ENCODE measurements around the gene CPNE5. TPM values are rescaled to one million over a fixed set of nuclear protein-coding genes. Genes with fewer than 3 reads are reported as not detected.
A peak's percentile ranks its signal among the peaks of the same experiment; 100 is the strongest.

Gene CPNE5
- total and polyA plus RNA-seq, 8 donors: 1.2 to 15.9 (median 2.4) TPM; not detected in 1

- H3K27me3 ChIP-seq: peaks cover 0 to 24% (median 7%) of the 10 kb centered on the region in 3 donors
- TF ChIP-seq POLR2A (IDR thresholded peaks at IDR 0.05) (no peak), EP300 (IDR thresholded peaks at IDR 0.05) (no peak), POLR2AphosphoS5 (IDR thresholded peaks at IDR 0.05) (no peak)
- TF ChIP-seq, protein P1, sequence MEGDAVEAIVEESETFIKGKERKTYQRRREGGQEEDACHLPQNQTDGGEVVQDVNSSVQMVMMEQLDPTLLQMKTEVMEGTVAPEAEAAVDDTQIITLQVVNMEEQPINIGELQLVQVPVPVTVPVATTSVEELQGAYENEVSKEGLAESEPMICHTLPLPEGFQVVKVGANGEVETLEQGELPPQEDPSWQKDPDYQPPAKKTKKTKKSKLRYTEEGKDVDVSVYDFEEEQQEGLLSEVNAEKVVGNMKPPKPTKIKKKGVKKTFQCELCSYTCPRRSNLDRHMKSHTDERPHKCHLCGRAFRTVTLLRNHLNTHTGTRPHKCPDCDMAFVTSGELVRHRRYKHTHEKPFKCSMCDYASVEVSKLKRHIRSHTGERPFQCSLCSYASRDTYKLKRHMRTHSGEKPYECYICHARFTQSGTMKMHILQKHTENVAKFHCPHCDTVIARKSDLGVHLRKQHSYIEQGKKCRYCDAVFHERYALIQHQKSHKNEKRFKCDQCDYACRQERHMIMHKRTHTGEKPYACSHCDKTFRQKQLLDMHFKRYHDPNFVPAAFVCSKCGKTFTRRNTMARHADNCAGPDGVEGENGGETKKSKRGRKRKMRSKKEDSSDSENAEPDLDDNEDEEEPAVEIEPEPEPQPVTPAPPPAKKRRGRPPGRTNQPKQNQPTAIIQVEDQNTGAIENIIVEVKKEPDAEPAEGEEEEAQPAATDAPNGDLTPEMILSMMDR (IDR thresholded peaks at IDR 0.05): no peak
- H3K9me3 ChIP-seq: no peaks in the 10 kb centered on the region
- no peaks in the 10 kb centered on the region for H3K36me3 ChIP-seq
- H3K27ac ChIP-seq: no peak overlapping the region
- peaks cover 0 to 15% (median 7%) of the 10 kb centered on the region in 4 donors for H3K4me1 ChIP-seq
- peak in 1 of 2 donors; percentile 52 for DNase-seq
- intact Hi-C loops (cut with DNase I; ENCODE audit: low total_unique reads): no loop called here
- no peak overlapping the region for H3K4me3 ChIP-seq
- WGBS, 5 donors: 54 to 70% (median 65%) methylated on average over 5 of the region's 5 CpGs
These were observed 61.4 kb downstream of the CPNE5 start for GRCh38 chr6:36777801-36778200.

- TF ChIP-seq, protein P1 (IDR thresholded peaks at IDR 0.05): no peak
- TF ChIP-seq POLR2A (IDR thresholded peaks at IDR 0.05) (no peak), POLR2AphosphoS5 (IDR thresholded peaks at IDR 0.05) (no peak), EP300 (IDR thresholded peaks at IDR 0.05) (no peak)
These were observed 63.1 kb downstream of the CPNE5 start for GRCh38 chr6:36776167-36776566.

GRCh38 chr6:36774331-36774730 is 64.9 kb downstream of the CPNE5 start:
- no peaks in the 10 kb centered on the region for H3K9me3 ChIP-seq
- no peak for DNase-seq
- H3K27me3 ChIP-seq: peaks cover 0 to 24% (median 7%) of the 10 kb centered on the region in 3 donors
- 72 to 84% (median 83%) methylated on average over 5 of the region's 5 CpGs for WGBS, 5 donors
- H3K27ac ChIP-seq: no peak overlapping the region
- H3K4me1 ChIP-seq: peaks cover 0 to 22% (median 3%) of the 10 kb centered on the region in 4 donors
- H3K36me3 ChIP-seq: no peaks in the 10 kb centered on the region
- no peak overlapping the region for H3K4me3 ChIP-seq
- intact Hi-C loops (cut with DNase I; ENCODE audit: low total_unique reads): loop anchor here (5.0 kb wide), 1 partner anchor 73 kb away; no protein-coding TSS in a partner anchor
- TF ChIP-seq POLR2AphosphoS5 (IDR thresholded peaks at IDR 0.05): no peak
- no peak for TF ChIP-seq POLR2A (IDR thresholded peaks at IDR 0.05)
- TF ChIP-seq EP300 (IDR thresholded peaks at IDR 0.05): no peak
- TF ChIP-seq, protein P1 (IDR thresholded peaks at IDR 0.05): no peak

More at GRCh38 chr6:36776167-36776566, 63.1 kb downstream of the CPNE5 start:
- no peak overlapping the region for H3K27ac ChIP-seq
- DNase-seq: no peak
- peaks cover 0 to 24% (median 7%) of the 10 kb centered on the region in 3 donors for H3K27me3 ChIP-seq
- intact Hi-C loops (cut with DNase I; ENCODE audit: low total_unique reads): no loop called here
- H3K9me3 ChIP-seq: no peaks in the 10 kb centered on the region
- no peak overlapping the region for H3K4me3 ChIP-seq
- WGBS, 5 donors: 79 to 86% (median 80%) methylated on average over 5 of the region's 5 CpGs
- peaks cover 0 to 16% (median 7%) of the 10 kb centered on the region in 4 donors for H3K4me1 ChIP-seq
- H3K36me3 ChIP-seq: no peaks in the 10 kb centered on the region

GRCh38 chr6:36772397-36772796 is 66.8 kb downstream of the CPNE5 start:
- H3K36me3 ChIP-seq: no peaks in the 10 kb centered on the region
- H3K27me3 ChIP-seq: peaks cover 0 to 9% (median 7%) of the 10 kb centered on the region in 3 donors
- no peak overlapping the region for H3K27ac ChIP-seq
- 85 to 93% (median 87%) methylated on average over 8 of the region's 8 CpGs for WGBS, 5 donors
- H3K9me3 ChIP-seq: no peaks in the 10 kb centered on the region
- intact Hi-C loops (cut with DNase I; ENCODE audit: low total_unique reads): loop anchor here (5.0 kb wide), 1 partner anchor 75 kb away; no protein-coding TSS in a partner anchor
- H3K4me3 ChIP-seq: no peak overlapping the region
- TF ChIP-seq EP300 (IDR thresholded peaks at IDR 0.05): no peak
- no peak for TF ChIP-seq POLR2AphosphoS5 (IDR thresholded peaks at IDR 0.05)
- TF ChIP-seq, protein P1 (IDR thresholded peaks at IDR 0.05): no peak
- TF ChIP-seq POLR2A (IDR thresholded peaks at IDR 0.05): no peak
- no peak for DNase-seq
- H3K4me1 ChIP-seq: peaks cover 5 to 33% (median 6%) of the 10 kb centered on the region in 4 donors

Measured in stomach (tissue), 9 donors.